ENCODE measurements around the gene BRCA2.

DNA sequence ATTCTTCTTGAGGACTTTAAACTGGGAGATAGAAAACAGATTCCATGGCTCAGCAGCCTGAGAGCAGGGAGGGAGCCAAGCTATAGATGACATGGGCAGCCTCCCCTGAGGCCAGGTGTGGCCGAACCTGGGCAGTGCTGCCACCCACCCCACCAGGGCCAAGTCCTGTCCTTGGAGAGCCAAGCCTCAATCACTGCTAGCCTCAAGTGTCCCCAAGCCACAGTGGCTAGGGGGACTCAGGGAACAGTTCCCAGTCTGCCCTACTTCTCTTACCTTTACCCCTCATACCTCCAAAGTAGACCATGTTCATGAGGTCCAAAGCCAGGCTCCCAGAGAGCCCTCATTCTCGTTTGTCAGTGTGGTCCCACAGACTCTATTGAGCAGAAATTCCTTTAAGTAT lies 104.6 kb downstream of the BRCA2 start:
- TF ChIP-seq, protein P1, sequence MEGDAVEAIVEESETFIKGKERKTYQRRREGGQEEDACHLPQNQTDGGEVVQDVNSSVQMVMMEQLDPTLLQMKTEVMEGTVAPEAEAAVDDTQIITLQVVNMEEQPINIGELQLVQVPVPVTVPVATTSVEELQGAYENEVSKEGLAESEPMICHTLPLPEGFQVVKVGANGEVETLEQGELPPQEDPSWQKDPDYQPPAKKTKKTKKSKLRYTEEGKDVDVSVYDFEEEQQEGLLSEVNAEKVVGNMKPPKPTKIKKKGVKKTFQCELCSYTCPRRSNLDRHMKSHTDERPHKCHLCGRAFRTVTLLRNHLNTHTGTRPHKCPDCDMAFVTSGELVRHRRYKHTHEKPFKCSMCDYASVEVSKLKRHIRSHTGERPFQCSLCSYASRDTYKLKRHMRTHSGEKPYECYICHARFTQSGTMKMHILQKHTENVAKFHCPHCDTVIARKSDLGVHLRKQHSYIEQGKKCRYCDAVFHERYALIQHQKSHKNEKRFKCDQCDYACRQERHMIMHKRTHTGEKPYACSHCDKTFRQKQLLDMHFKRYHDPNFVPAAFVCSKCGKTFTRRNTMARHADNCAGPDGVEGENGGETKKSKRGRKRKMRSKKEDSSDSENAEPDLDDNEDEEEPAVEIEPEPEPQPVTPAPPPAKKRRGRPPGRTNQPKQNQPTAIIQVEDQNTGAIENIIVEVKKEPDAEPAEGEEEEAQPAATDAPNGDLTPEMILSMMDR (IDR thresholded peaks at IDR 0.05; ENCODE audit: insufficient read depth, low read depth, low read length): no peak
- no peak for TF ChIP-seq EZH2 (IDR thresholded peaks at IDR 0.05; ENCODE audit: insufficient read depth, low read length)
